ENCODE results near the gene KIDINS220.

KIDINS220 gene

GRCh38 chr2:8833853-8834252, 3.6 kb downstream of the KIDINS220 start:
- no peak for DNase-seq (ENCODE audit: low read depth)
- H3K4me3 ChIP-seq (ENCODE audit: low read depth, low read length), result no peak overlapping the region

DNA sequence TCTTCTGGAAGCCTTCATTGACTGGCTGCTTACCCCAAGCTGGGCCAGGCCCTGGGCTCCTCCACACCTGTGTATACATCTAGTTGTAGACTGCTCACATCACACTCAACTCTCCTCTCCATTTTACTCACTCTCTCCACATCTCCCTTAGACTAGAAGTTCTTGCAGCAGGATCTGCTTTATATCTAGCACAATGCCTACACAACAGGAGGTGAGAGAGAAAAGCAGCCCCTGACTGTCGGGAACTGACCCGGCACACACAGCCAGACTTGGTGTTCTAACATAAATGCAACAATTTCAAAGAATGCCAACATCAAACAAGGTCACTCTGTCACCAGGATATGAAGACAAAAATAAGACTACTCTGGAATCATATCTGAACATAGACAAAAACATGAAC, 5.9 kb downstream of the KIDINS220 start:
- no peak for DNase-seq (ENCODE audit: low read depth)
- no peak overlapping the region for H3K4me3 ChIP-seq (ENCODE audit: low read depth, low read length)
- no peak for TF ChIP-seq CTCF (IDR thresholded peaks at IDR 0.05; ENCODE audit: insufficient read depth, low read depth, low read length, missing control alignments)

More at GRCh38 chr2:8833853-8834252, 3.6 kb downstream of the KIDINS220 start:
- no peak for TF ChIP-seq CTCF (IDR thresholded peaks at IDR 0.05; ENCODE audit: insufficient read depth, low read depth, low read length, missing control alignments)

GRCh38 chr2:8827729-8828128, 9.7 kb downstream of the KIDINS220 start:
- no peak for TF ChIP-seq CTCF (IDR thresholded peaks at IDR 0.05; ENCODE audit: insufficient read depth, low read depth, low read length, missing control alignments)
- H3K4me3 ChIP-seq (ENCODE audit: low read depth, low read length), result no peak overlapping the region
- DNase-seq (ENCODE audit: low read depth), result no peak

GRCh38 chr2:8822218-8822617, 15.2 kb downstream of the KIDINS220 start:
- DNase-seq (ENCODE audit: low read depth), result no peak
- no peak for TF ChIP-seq CTCF (IDR thresholded peaks at IDR 0.05; ENCODE audit: insufficient read depth, low read depth, low read length, missing control alignments)
- no peak overlapping the region for H3K4me3 ChIP-seq (ENCODE audit: low read depth, low read length)

DNA sequence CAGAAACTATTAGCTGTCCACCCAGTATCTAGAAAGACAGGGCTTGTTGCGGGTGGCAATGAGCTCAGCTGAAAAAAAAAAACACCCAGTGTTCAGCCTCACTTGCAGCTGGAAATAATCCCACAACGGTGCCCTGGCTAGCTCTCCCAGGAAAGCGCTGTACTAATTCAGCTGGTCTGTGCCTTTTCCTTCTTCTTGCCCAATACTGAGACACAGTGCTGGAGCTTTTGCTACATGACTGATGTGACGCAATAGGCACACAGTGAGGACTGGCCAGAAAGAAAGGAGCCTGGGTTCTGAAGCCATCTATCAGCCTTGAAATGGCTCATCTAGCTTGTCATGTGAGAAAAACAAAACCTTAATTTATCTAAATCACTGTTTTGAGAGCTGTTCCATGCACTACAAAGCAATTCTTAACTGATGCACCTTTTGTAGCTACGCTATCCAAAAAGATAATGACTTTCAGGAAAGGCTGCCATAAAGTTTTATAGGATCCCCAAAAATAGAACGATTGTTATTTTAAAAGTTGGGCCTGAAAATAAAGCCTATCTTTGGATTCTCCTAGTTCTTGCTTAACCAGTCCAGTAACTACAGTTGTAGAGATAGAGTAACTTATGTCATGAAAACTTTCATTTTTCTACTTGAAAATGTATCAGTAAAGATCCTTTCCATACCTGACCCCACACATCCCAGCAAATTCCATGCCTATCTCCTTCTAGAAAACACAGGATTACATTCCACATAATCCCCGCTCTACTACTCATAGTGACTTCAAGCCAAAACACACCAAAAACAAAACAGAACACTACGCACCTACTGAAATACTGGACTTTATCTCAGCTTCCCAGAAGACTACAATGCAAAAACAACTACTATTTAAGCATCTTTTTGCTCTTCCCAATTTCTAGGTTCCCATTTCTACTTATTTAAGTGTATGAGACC, 15.9 kb downstream of the KIDINS220 start:
- TF ChIP-seq CTCF (IDR thresholded peaks at IDR 0.05; ENCODE audit: insufficient read depth, low read depth, low read length, missing control alignments), result no peak
- H3K4me3 ChIP-seq (ENCODE audit: low read depth, low read length), result no peak overlapping the region
- no peak for DNase-seq (ENCODE audit: low read depth)

- no peak overlapping the region for H3K4me3 ChIP-seq (ENCODE audit: low read depth, low read length)
- no peak for TF ChIP-seq CTCF (IDR thresholded peaks at IDR 0.05; ENCODE audit: insufficient read depth, low read depth, low read length, missing control alignments)
- DNase-seq (ENCODE audit: low read depth), result no peak
These were observed 17.5 kb downstream of the KIDINS220 start for GRCh38 chr2:8819948-8820347.

Measured in GM12865 (cell line).